ENCODE results near the gene SPAG4.

The SPAG4 gene

DNA sequence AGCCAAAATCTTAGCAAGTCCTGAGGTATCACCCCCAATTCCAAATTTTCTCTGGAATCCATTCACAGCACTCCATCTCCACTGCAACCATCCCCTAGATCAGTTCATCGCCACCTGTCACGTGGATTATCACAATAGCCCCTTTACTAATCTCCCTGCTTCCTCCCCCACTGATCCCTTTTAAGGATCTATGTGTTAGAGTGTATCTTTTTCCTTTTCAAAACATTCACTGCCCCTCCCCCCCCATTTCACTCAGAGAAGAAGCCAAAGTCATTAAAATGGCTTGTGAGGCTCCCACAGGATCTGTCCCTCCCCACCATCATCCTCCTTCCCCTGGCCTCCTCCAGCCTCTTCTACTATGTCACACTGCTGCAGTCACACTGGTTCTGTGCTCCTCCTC lies 18.4 kb upstream of the SPAG4 start:
- ChIA-PET POLR2A (no interaction called here), CTCF (no interaction called here)
- H3K4me3 ChIP-seq (ENCODE audit: low read depth, low read length), result no peak overlapping the region
- TF ChIP-seq, protein P1, sequence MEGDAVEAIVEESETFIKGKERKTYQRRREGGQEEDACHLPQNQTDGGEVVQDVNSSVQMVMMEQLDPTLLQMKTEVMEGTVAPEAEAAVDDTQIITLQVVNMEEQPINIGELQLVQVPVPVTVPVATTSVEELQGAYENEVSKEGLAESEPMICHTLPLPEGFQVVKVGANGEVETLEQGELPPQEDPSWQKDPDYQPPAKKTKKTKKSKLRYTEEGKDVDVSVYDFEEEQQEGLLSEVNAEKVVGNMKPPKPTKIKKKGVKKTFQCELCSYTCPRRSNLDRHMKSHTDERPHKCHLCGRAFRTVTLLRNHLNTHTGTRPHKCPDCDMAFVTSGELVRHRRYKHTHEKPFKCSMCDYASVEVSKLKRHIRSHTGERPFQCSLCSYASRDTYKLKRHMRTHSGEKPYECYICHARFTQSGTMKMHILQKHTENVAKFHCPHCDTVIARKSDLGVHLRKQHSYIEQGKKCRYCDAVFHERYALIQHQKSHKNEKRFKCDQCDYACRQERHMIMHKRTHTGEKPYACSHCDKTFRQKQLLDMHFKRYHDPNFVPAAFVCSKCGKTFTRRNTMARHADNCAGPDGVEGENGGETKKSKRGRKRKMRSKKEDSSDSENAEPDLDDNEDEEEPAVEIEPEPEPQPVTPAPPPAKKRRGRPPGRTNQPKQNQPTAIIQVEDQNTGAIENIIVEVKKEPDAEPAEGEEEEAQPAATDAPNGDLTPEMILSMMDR (IDR thresholded peaks at IDR 0.05; ENCODE audit: insufficient read depth, low read length, missing control alignments), result no peak
- no peak for DNase-seq (ENCODE audit: low read depth, low spot score)

DNA sequence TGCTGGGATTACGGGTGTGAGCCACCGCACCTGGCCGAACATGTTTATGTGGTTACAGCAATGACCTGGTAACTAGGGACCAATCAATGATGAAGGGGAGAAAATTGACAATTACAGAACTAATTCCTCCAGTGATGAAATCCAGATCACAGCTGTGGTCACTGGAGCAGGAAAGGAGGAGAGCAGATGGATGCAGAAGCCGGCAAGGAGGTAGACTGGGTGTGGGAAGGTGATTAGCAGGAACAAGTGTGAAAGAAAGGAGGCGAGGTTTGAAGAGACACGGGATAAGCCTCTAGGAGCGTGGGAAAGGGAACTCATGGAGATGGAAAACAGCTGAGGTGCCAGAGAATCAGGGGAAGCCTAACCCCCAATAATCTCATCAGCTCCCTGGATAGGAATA lies 17.2 kb upstream of the SPAG4 start:
- ChIA-PET CTCF (no interaction called here), POLR2A (no interaction called here)
- TF ChIP-seq, protein P1 (IDR thresholded peaks at IDR 0.05; ENCODE audit: insufficient read depth, low read length, missing control alignments), result no peak
- no peak for DNase-seq (ENCODE audit: low read depth, low spot score)
- H3K4me3 ChIP-seq (ENCODE audit: low read depth, low read length), result no peak overlapping the region

DNA sequence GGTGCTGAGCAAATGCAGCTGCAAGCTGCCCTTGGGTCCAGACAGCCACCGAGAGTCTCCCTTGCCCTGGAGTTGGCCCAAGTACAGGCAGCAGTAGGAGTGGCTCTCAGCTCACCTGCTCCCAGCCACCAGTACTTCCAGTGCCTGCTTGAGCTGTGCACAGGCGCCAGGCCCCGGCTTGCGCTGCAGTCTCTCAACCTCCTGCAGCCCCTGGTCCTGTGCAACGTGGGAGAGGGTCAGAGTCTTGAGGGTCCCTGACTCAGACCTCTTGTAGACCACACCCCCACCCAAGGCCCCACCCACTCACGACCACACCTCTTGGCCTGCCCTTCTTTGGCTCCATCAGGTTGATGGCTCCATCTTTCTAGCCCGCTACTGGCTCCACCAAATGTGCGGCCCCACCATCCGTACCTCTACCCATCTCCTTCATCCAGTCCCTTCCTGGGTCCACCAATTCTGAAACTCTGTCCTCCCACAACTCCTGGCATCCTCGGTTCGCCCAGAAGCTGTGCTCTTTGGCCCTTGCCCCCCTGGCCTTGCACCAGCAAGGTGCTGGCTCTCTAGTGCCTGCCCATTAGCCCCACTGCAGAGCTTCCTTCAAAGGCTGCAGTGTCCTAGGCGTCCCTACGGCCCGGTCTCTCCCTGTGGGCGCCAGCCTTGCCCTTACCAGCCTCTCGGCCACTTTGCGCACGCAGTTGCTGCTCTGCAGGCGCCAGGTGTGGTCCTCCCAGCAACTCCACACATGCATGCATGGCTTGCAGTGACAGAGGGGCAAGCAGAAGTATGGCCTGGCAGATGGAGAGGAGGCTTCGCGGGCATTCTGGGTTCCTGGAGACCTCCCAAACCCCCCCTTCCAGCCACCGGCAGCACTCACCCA lies 16.5 kb upstream of the SPAG4 start:
- no peak for DNase-seq (ENCODE audit: low read depth, low spot score)
- ChIA-PET POLR2A (no interaction called here), CTCF (no interaction called here)
- H3K4me3 ChIP-seq (ENCODE audit: low read depth, low read length), result no peak overlapping the region
- TF ChIP-seq, protein P1 (IDR thresholded peaks at IDR 0.05; ENCODE audit: insufficient read depth, low read length, missing control alignments), result no peak

DNA sequence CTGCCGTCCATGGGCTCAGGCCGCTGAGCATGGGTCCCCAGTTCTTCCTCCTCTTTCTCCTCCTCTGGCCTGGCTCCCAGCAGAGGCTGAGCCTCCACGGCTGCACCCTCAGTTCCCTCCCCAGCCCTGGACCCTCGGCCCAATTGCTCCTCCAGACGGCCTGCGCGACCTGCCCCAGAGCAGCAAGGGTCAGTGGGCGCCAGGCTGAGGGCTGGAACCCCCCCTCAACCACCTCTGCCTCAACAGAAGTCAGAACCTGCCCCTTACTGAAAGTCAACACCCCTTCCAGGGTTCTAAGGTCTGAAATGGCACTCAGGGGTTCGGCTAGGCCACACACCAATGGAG lies 15.9 kb upstream of the SPAG4 start:
- DNase-seq (ENCODE audit: low read depth, low spot score), result no peak
- ChIA-PET POLR2A (no interaction called here), CTCF (interaction anchor here (1.7 kb wide), 1 partner anchor 11 kb away, joined by 10 read pairs; no protein-coding TSS in a partner anchor)
- TF ChIP-seq, protein P1 (IDR thresholded peaks at IDR 0.05; ENCODE audit: insufficient read depth, low read length, missing control alignments), result no peak
- no peak overlapping the region for H3K4me3 ChIP-seq (ENCODE audit: low read depth, low read length)

DNA sequence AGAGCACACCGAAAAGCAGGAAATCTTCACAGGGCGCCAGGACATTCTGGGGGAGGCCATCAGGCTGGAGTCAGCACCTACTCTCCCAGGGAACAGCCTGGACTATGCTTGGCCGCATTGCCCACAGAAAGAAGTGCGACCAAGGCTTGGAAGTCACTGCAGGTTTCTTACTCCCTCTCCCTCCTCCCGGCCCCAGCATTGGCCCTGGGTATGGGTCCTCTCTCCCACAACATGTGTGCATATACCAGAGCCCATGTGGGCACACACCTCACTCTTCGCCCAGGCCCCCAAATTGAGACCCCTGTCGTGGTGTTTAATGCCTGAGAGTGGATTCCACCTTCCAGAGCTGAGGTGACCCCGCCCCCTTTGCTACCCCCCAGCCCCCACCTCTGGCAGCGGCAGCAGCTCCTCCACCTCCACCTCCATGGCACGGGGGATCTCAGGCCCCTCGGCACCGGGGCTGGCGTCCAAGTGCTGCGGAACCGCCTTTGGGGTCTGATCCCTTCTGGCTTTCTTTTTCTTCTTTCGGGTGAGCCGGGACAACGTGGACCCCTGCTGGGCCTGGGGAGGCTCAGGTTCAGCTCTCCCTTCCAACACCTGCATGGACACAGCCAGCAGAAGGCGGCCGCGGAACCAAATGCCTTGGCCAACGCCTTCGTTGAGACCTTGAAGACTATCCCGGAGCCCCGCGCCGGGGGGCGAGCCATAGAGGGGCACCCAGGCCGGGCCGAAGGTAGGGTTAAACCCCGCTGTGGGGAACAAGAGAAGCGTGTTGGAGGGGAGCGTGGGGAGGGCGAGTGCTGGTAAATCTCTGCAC lies 15.2 kb upstream of the SPAG4 start:
- ChIA-PET POLR2A (no interaction called here), CTCF (interaction anchor here (1.2 to 1.7 kb wide), 4 partner anchors 10 to 354 kb away, joined by 4 to 10 read pairs (median 5); partner anchors contain the start of gene SCAND1)
- no peak for DNase-seq (ENCODE audit: low read depth, low spot score)
- TF ChIP-seq, protein P1 (IDR thresholded peaks at IDR 0.05; ENCODE audit: insufficient read depth, low read length, missing control alignments), result no peak
- peak overlapping the region; percentile 49 for H3K4me3 ChIP-seq (ENCODE audit: low read depth, low read length)

All from AG04449 (cell line).